PC-3 (cell line): Measurements from ENCODE around the gene SGTB. TPM values are rescaled to one million over a fixed set of nuclear protein-coding genes. Genes with fewer than 3 reads are reported as not detected.
"Not testable (repeated sequence)": the region's sequence is repeated elsewhere in the genome, so short reads cannot be mapped to it uniquely, and the experiment has no call there.

Experiments
- ATAC-seq: fragments of 200-7000 bp; cut with Tn5 transposase; 2 replicates; pipeline ENCODE4 v1.9.1; 2020; ENCODE audit warnings: mild to moderate bottlenecking, moderate library complexity
- BruUV-seq: library from RNA; stranded (reverse); fragments of 400-500 nt; replicated peaks from 2 replicates; lab custom pipeline; 2021; lab: Mats Ljungman, UMichigan
- CTCF ChIA-PET: fragments of 300-600 bp; sonication (Branson Sonifier 250); formaldehyde crosslinking; loops from one replicate; lab custom pipeline; 2022; ENCODE audit warnings: antibody characterized with exemption; lab: Charles Lee
- POLR2A ChIA-PET: fragments of 300-600 bp; sonication (Branson Sonifier 250); formaldehyde crosslinking; loops from one replicate; lab custom pipeline; 2022; ENCODE audit warnings: antibody characterized with exemption; ENCODE audit not compliant: unreplicated experiment; lab: Charles Lee
- DNase-seq: peaks from one replicate; pipeline ENCODE4 v3.0.0-alpha.2; 2015
- H2AFZ ChIP-seq: fragments of 300-600 bp; sonication (generic); 2 replicates; pipeline ENCODE4 v1.6.0; 2016; ENCODE audit warnings: antibody characterized with exemption, low read length
- H3F3A ChIP-seq: fragments of 300-600 bp; sonication (generic); one replicate; pipeline ENCODE4 v1.6.0; 2017; ENCODE audit warnings: antibody characterized with exemption, low read length, control low read depth, mild to moderate bottlenecking; ENCODE audit not compliant: unreplicated experiment
- H3K27ac ChIP-seq: fragments of 300-600 bp; sonication (generic); 2 replicates; pipeline ENCODE4 v1.5.1; 2016; ENCODE audit warnings: mild to moderate bottlenecking, low read length
- H3K27me3 ChIP-seq: fragments of 300-600 bp; sonication (generic); 2 replicates; pipeline ENCODE4 v1.6.1; 2016; ENCODE audit warnings: low read length, mixed read lengths
- H3K36me3 ChIP-seq: fragments of 300-600 bp; sonication (generic); 2 replicates; pipeline ENCODE4 v1.6.1; 2016; ENCODE audit warnings: low read depth, mixed run types, low read length, mixed read lengths
- H3K4me1 ChIP-seq: fragments of 300-600 bp; sonication (generic); 2 replicates; pipeline ENCODE4 v1.5.1; 2016; ENCODE audit warnings: low read length; ENCODE audit not compliant: insufficient read depth
- H3K4me2 ChIP-seq: fragments of 300-600 bp; sonication (generic); 2 replicates; pipeline ENCODE4 v1.6.0; 2016; ENCODE audit warnings: low read length
- H3K4me3 ChIP-seq: fragments of 300-600 bp; sonication (generic); 2 replicates; pipeline ENCODE4 v1.5.1; 2016; ENCODE audit warnings: mild to moderate bottlenecking, low read length, mixed read lengths
- H3K79me2 ChIP-seq: fragments of 300-600 bp; sonication (generic); 2 replicates; pipeline ENCODE4 v1.6.1; 2017; ENCODE audit warnings: low read length, mixed read lengths
- H3K9ac ChIP-seq: fragments of 300-600 bp; sonication (generic); 2 replicates; pipeline ENCODE4 v1.6.0; 2016; ENCODE audit warnings: mild to moderate bottlenecking, low read length
- H3K9me2 ChIP-seq: fragments of 300-600 bp; sonication (generic); replicated peaks from 2 replicates; pipeline ENCODE4 v1.6.1; 2016; ENCODE audit warnings: mixed run types, low read length, mixed read lengths
- H3K9me3 ChIP-seq: fragments of 300-600 bp; sonication (generic); 2 replicates; pipeline ENCODE4 v1.6.1; 2016; ENCODE audit warnings: low read length, mixed read lengths
- H4K20me1 ChIP-seq: fragments of 300-600 bp; sonication (generic); 2 replicates; pipeline ENCODE4 v1.6.1; 2016; ENCODE audit warnings: low read length, mixed read lengths
- EZH2 ChIP-seq: fragments of 300-600 bp; sonication (generic); IDR thresholded peaks from one replicate; pipeline ENCODE4 v1.6.1; 2017; ENCODE audit warnings: antibody characterized with exemption, mild to moderate bottlenecking, low read length; ENCODE audit not compliant: unreplicated experiment
- EZH2phosphoT487 ChIP-seq: fragments of 300-600 bp; sonication (generic); IDR thresholded peaks from 2 replicates; pipeline ENCODE4 v1.6.1; 2018; ENCODE audit warnings: mild to moderate bottlenecking, antibody characterized with exemption, low read length, borderline replicate concordance
- intact Hi-C: fragments of 100-400 bp; cut with micrococcal nuclease; formaldehyde crosslinking; loops from 2 replicates; pipeline ENCODE4 v1.9.0; 2023
- total RNA-seq: library from RNA; depleted of rRNA; stranded (reverse); fragments of >200 nt; gene quantifications from 2 replicates; pipeline ENCODE4 v1.2.3, GENCODE V29; 2014
- TF ChIP-seq, protein P1 (sequence below): fragments of 300-600 bp; sonication (generic); conservative IDR thresholded peaks from 2 replicates; pipeline ENCODE4 v1.5.1; 2017; ENCODE audit warnings: antibody characterized with exemption, low read depth, mild to moderate bottlenecking, low read length

SGTB gene
- total RNA-seq, 1 experiment from 2014 or later = 1.1 TPM

GRCh38 chr5:65693121-65693520, 28.8 kb downstream of the SGTB start:
- no peak overlapping the region for H2AFZ ChIP-seq
- no peaks in the 10 kb centered on the region for H3K36me3 ChIP-seq
- no peaks in the 10 kb centered on the region for H3K79me2 ChIP-seq
- no peak for DNase-seq
- no peaks in the 10 kb centered on the region for H4K20me1 ChIP-seq
- CTCF ChIA-PET = no interaction called here
- H3K27ac ChIP-seq = no peak overlapping the region
- TF ChIP-seq, protein P1, sequence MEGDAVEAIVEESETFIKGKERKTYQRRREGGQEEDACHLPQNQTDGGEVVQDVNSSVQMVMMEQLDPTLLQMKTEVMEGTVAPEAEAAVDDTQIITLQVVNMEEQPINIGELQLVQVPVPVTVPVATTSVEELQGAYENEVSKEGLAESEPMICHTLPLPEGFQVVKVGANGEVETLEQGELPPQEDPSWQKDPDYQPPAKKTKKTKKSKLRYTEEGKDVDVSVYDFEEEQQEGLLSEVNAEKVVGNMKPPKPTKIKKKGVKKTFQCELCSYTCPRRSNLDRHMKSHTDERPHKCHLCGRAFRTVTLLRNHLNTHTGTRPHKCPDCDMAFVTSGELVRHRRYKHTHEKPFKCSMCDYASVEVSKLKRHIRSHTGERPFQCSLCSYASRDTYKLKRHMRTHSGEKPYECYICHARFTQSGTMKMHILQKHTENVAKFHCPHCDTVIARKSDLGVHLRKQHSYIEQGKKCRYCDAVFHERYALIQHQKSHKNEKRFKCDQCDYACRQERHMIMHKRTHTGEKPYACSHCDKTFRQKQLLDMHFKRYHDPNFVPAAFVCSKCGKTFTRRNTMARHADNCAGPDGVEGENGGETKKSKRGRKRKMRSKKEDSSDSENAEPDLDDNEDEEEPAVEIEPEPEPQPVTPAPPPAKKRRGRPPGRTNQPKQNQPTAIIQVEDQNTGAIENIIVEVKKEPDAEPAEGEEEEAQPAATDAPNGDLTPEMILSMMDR = no peak
- TF ChIP-seq EZH2 = no peak
- TF ChIP-seq EZH2phosphoT487 = no peak
- no peaks in the 10 kb centered on the region for H3K27me3 ChIP-seq
- H3F3A ChIP-seq = no peaks in the 10 kb centered on the region
- no peaks in the 10 kb centered on the region for H3K4me1 ChIP-seq
- BruUV-seq = no TSS peak
- ATAC-seq = no peak
- no peaks in the 10 kb centered on the region for H3K9me3 ChIP-seq
- no peak overlapping the region for H3K4me3 ChIP-seq
- no peak overlapping the region for H3K9ac ChIP-seq
- H3K4me2 ChIP-seq = no peak overlapping the region
- no peaks in the 10 kb centered on the region for H3K9me2 ChIP-seq
- intact Hi-C loops = no loop called here
- POLR2A ChIA-PET = no interaction called here

- Histone ChIP-seq H3K9ac (no peak overlapping the region), H4K20me1 (no peaks in the 10 kb centered on the region), H3K4me1 (no peaks in the 10 kb centered on the region), H3F3A (no peaks in the 10 kb centered on the region), H3K36me3 (no peaks in the 10 kb centered on the region), H3K27me3 (no peaks in the 10 kb centered on the region), H3K9me3 (no peaks in the 10 kb centered on the region), H3K9me2 (no peaks in the 10 kb centered on the region), H3K4me3 (no peak overlapping the region), H2AFZ (no peak overlapping the region), H3K27ac (no peak overlapping the region), H3K4me2 (no peak overlapping the region), H3K79me2 (no peaks in the 10 kb centered on the region)
- intact Hi-C loops = no loop called here
- ChIA-PET CTCF (no interaction called here), POLR2A (no interaction called here)
- BruUV-seq = no TSS peak
- no peak for ATAC-seq
- TF ChIP-seq, protein P1 = no peak
- TF ChIP-seq EZH2phosphoT487 = no peak
- no peak for TF ChIP-seq EZH2
- DNase-seq = no peak
Observed at GRCh38 chr5:65682148-65682547, 39.8 kb downstream of the SGTB start.

- H4K20me1 ChIP-seq, H2AFZ ChIP-seq, CTCF ChIA-PET, H3K27me3 ChIP-seq, H3K27ac ChIP-seq, H3K79me2 ChIP-seq, intact Hi-C loops, H3F3A ChIP-seq, H3K9ac ChIP-seq, ATAC-seq, POLR2A ChIA-PET, BruUV-seq, DNase-seq, H3K9me2 ChIP-seq, H3K4me2 ChIP-seq, H3K4me1 ChIP-seq, H3K36me3 ChIP-seq, H3K9me3 ChIP-seq, H3K4me3 ChIP-seq: not testable (repeated sequence)
Observed at GRCh38 chr5:65676056-65676455, 45.9 kb downstream of the SGTB start.
